HPDE6-E6E7 (cell line): ENCODE measurements around the gene GRB2.
"Not testable (repeated sequence)": the region's sequence is repeated elsewhere in the genome, so short reads cannot be mapped to it uniquely, and the experiment has no call there.

Experiments used
- DNase-seq: peaks from one replicate; pipeline ENCODE4 v3.0.0; 2011; ENCODE audit warnings: missing footprints; ENCODE audit errors: extremely low spot score

The GRB2 gene

GRCh38 chr17:75405365-75406221 is at the start of gene GRB2:
GRB2 (minus strand) TSS chr17:75405678; CDS start chr17:75393628, 12,050 bp downstream.
- peak; percentile 100 for DNase-seq

GRCh38 chr17:75454672-75455071 is 49.2 kb upstream of the GRB2 start:
- DNase-seq = not testable (repeated sequence)

- DNase-seq = no peak
These were observed 48.7 kb upstream of the GRB2 start for GRCh38 chr17:75454193-75454592.

GRCh38 chr17:75450270-75450669 is 44.8 kb upstream of the GRB2 start:
- no peak for DNase-seq

- no peak for DNase-seq
These were observed 42.7 kb upstream of the GRB2 start for GRCh38 chr17:75447951-75448856.

- DNase-seq = not testable (repeated sequence)
These were observed 40.4 kb upstream of the GRB2 start for GRCh38 chr17:75445896-75446295.

- no peak for DNase-seq
These were observed 39.8 kb upstream of the GRB2 start for GRCh38 chr17:75445296-75445695.

GRCh38 chr17:75442168-75443103 is 37.0 kb upstream of the GRB2 start:
- no peak for DNase-seq

GRCh38 chr17:75440738-75441448 is 35.4 kb upstream of the GRB2 start:
- no peak for DNase-seq

GRCh38 chr17:75439287-75439686 is 33.8 kb upstream of the GRB2 start:
- no peak for DNase-seq

- not testable (repeated sequence) for DNase-seq
These were observed 31.9 kb upstream of the GRB2 start for GRCh38 chr17:75437404-75437803.

- not testable (repeated sequence) for DNase-seq
These were observed 29.0 kb upstream of the GRB2 start for GRCh38 chr17:75434433-75434832.

GRCh38 chr17:75433218-75433783 is 27.8 kb upstream of the GRB2 start:
- DNase-seq = no peak

GRCh38 chr17:75430159-75430974 is 24.9 kb upstream of the GRB2 start:
- no peak for DNase-seq

- DNase-seq = peak; percentile 83
These were observed 23.3 kb upstream of the GRB2 start for GRCh38 chr17:75428543-75429469.

GRCh38 chr17:75418531-75418930 is 13.1 kb upstream of the GRB2 start:
- no peak for DNase-seq

- no peak for DNase-seq
These were observed 11.6 kb upstream of the GRB2 start for GRCh38 chr17:75417054-75417580.

GRCh38 chr17:75416006-75416405 is 10.5 kb upstream of the GRB2 start:
- no peak for DNase-seq
